K562 (cell line): ENCODE measurements around the gene GALNT13. TPM values are rescaled to one million over a fixed set of nuclear protein-coding genes. Genes with fewer than 3 reads are reported as not detected.

Experiments
- ATAC-seq: fragments of 200-7000 bp; cut with Tn5 transposase; 3 replicates; pipeline ENCODE4 v1.9.1; 2020; ENCODE audit warnings: moderate library complexity
- BruUV-seq: library from RNA; stranded (reverse); fragments of 400-500 nt; replicated peaks from 2 replicates; lab custom pipeline; 2021; lab: Mats Ljungman, UMichigan
- CTCF ChIA-PET: fragments of 300-600 bp; formaldehyde crosslinking; extraction: SDS; loops from one replicate; lab custom pipeline; 2021; ENCODE audit warnings: low intra/inter-chr PET ratio; lab: Yijun Ruan, JAX
- POLR2A ChIA-PET: fragments of 300-600, 350-650 bp; sonication (Branson Sonifier 250); formaldehyde crosslinking; extraction: SDS; loops from one replicate; lab custom pipeline; 2021; ENCODE audit warnings: antibody characterized with exemption, inconsistent platforms; lab: Yijun Ruan, JAX
- DNase-seq, 4 experiments: peaks; one replicate each; pipeline versions ENCODE4 v3.0.0 to v3.0.0-alpha.2; 2011 to 2018; ENCODE audit warnings: low spot score in 3 of 4, mixed read lengths in 3 of 4; ENCODE audit errors: extremely low read depth in 1 of 4
- FAIRE-seq: peaks from 2 replicates; lab custom pipeline; 2011; peaks lifted over from hg19 to GRCh38; lab: Jason Lieb, UNC
- H2AFZ ChIP-seq: 2 replicates; pipeline ENCODE4 v1.6.0; 2011; ENCODE audit warnings: low read depth, low read length, control low read depth, inconsistent platforms
- H3K27ac ChIP-seq: fragments of 200-600 bp; 3 replicates; pipeline ENCODE4 v1.8.0; 2011; ENCODE audit warnings: low read depth, mild to moderate bottlenecking, control low read depth, inconsistent platforms, low read length, moderate library complexity, mixed read lengths; ENCODE audit errors: extremely low read depth
- H3K27me3 ChIP-seq, 2 experiments: fragments of 300-600 bp in 1 of 2; 2 replicates in 1 of 2; 3 replicates in 1 of 2; pipeline versions ENCODE4 v1.6.0 to v1.8.0; 2011; ENCODE audit warnings: inconsistent platforms in 2 of 2, low read length in 2 of 2, mild to moderate bottlenecking in 1 of 2, mixed read lengths in 1 of 2, moderate library complexity in 1 of 2; ENCODE audit not compliant: control insufficient read depth in 2 of 2, insufficient read depth in 2 of 2
- H3K36me3 ChIP-seq: fragments of 300-600 bp; 3 replicates; pipeline ENCODE4 v1.8.0; 2011; ENCODE audit warnings: mild to moderate bottlenecking, low read length, inconsistent platforms; ENCODE audit not compliant: control insufficient read depth, insufficient read depth
- H3K4me1 ChIP-seq, 2 experiments: fragments of 200-600 bp in 1 of 2; replicated peaks in 1 of 2; 2 replicates in 1 of 2; 3 replicates in 1 of 2; pipeline versions ENCODE4 v1.5.1 to v1.8.0; 2011; ENCODE audit warnings: inconsistent platforms in 2 of 2, low read length in 2 of 2, mild to moderate bottlenecking in 1 of 2, mixed read lengths in 1 of 2, moderate library complexity in 1 of 2; ENCODE audit not compliant: control insufficient read depth in 2 of 2, insufficient read depth in 2 of 2
- H3K4me2 ChIP-seq: 2 replicates; pipeline ENCODE4 v1.6.1; 2011; ENCODE audit warnings: low read length, control low read depth, inconsistent platforms, mixed read lengths; ENCODE audit not compliant: insufficient read depth
- H3K4me3 ChIP-seq: fragments of 200-600 bp; sonication (generic), shearing (Covaris generic); 2 replicates; pipeline ENCODE4 v1.5.1; 2016; ENCODE audit warnings: control low read depth, inconsistent platforms
- H3K79me2 ChIP-seq: fragments of 200-600 bp; 3 replicates; pipeline ENCODE4 v1.8.0; 2011; ENCODE audit warnings: low read length, inconsistent platforms; ENCODE audit not compliant: control insufficient read depth, insufficient read depth
- H3K9ac ChIP-seq, 2 experiments: 2 replicates each; pipeline versions ENCODE4 v1.6.0 to v1.6.1; 2011; ENCODE audit warnings: low read depth in 2 of 2, low read length in 2 of 2, control low read depth in 1 of 2, inconsistent platforms in 1 of 2, mild to moderate bottlenecking in 1 of 2, mixed read lengths in 1 of 2; ENCODE audit not compliant: insufficient read depth in 1 of 2
- H3K9me1 ChIP-seq: one replicate; pipeline ENCODE4 v1.6.0; 2011; ENCODE audit warnings: inconsistent platforms, mild to moderate bottlenecking, low read length, moderate library complexity; ENCODE audit not compliant: control insufficient read depth, insufficient read depth
- H3K9me3 ChIP-seq: replicated peaks from 2 replicates; pipeline ENCODE4 v1.5.1; 2011; ENCODE audit warnings: low read depth, low read length, inconsistent platforms; ENCODE audit not compliant: control insufficient read depth, insufficient read depth
- H4K20me1 ChIP-seq: replicated peaks from 2 replicates; pipeline ENCODE4 v1.6.1; 2011; ENCODE audit warnings: low read length, inconsistent platforms, mixed read lengths; ENCODE audit not compliant: control insufficient read depth, insufficient read depth
- CSDE1 ChIP-seq, 2 experiments: fragments of 450-650 bp; IDR thresholded peaks; 2 replicates each; pipeline ENCODE4 v1.6.1; 2016; ENCODE audit warnings: mild to moderate bottlenecking in 1 of 2
- HIVEP1 ChIP-seq: fragments of 250-450 bp; sonication (Bioruptor Pico); IDR thresholded peaks from 2 replicates; pipeline ENCODE4 v1.4.0; 2020; ENCODE audit warnings: mild to moderate bottlenecking
- NFRKB ChIP-seq: fragments of 450-650 bp; IDR thresholded peaks from 2 replicates; pipeline ENCODE4 v1.6.1; 2016; ENCODE audit warnings: low read depth
- NR2C1 ChIP-seq, 2 experiments: fragments of 450-650 bp; IDR thresholded peaks; 2 replicates each; pipeline ENCODE4 v1.6.1; 2017; ENCODE audit warnings: mild to moderate bottlenecking in 2 of 2, antibody characterized with exemption in 1 of 2, inconsistent platforms in 1 of 2, missing compliant biosample characterization in 1 of 2, missing genetic modification characterization in 1 of 2
- TAF9B ChIP-seq: fragments of 450-650 bp; IDR thresholded peaks from 2 replicates; pipeline ENCODE4 v1.6.1; 2018; ENCODE audit warnings: mild to moderate bottlenecking; ENCODE audit not compliant: partially characterized antibody
- TBP ChIP-seq: optimal IDR thresholded peaks from 2 replicates; pipeline ENCODE3; 2011; ENCODE audit warnings: low read depth, low read length, improper control_type of control experiment
- ZNF324 ChIP-seq: fragments of 250-450 bp; sonication (Bioruptor Pico); IDR thresholded peaks from 2 replicates; pipeline ENCODE4 v1.4.0; 2020; ENCODE audit warnings: mild to moderate bottlenecking
- ZNF436 ChIP-seq: fragments of 250-450, 450-650 bp; sonication (Bioruptor Pico); formaldehyde crosslinking; IDR thresholded peaks from 2 replicates; pipeline ENCODE4 v1.7.0; 2020; ENCODE audit warnings: mild to moderate bottlenecking
- ZNF780A ChIP-seq: fragments of 250-450 bp; sonication (Bioruptor Pico); IDR thresholded peaks from 2 replicates; pipeline ENCODE4 v1.5.0; 2021; ENCODE audit warnings: mild to moderate bottlenecking
- WGBS: fragments of 100-300 bp; shearing (Covaris generic); methylation state at CpG from one replicate; pipeline ENCODE4 v1.1.6; 2016; ENCODE audit warnings: low coverage, mixed read lengths; ENCODE audit not compliant: insufficient coverage; ENCODE audit errors: missing lambda C conversion rate; 5-methylcytosine and 5-hydroxymethylcytosine counted together
- in situ Hi-C: fragments of 300-500 bp; cut with MboI; formaldehyde crosslinking; loops from 4 replicates; pipeline ENCODE4 v1.15.0; 2018; ENCODE audit warnings: inconsistent platforms, mixed read lengths
- intact Hi-C: fragments of 100-400 bp; cut with micrococcal nuclease; formaldehyde crosslinking; loops from 2 replicates; pipeline ENCODE4 v1.14.2; 2022
- polyA plus RNA-seq, 8 experiments: library from polyadenylated mRNA; depleted of rRNA in 4 of 8; stranded (reverse) in 5 of 8; unstranded in 3 of 8; fragments of >200 nt; fragmentation: Nextera tagmentation in 2 of 8; fragmentation: Illumina TruSeq in 1 of 8; extraction: Ambion mirVana in 2 of 8; extraction: Trizol in 1 of 8; gene quantifications; 2 replicates each; pipeline versions ENCODE4 v1.2.1 to v1.2.3, GENCODE V29; 2011 to 2014; ENCODE audit warnings: inconsistent platforms in 1 of 8, missing spikeins in 1 of 8
- total RNA-seq, 7 experiments: library from RNA; depleted of rRNA in 6 of 7; stranded (reverse); fragments of >200 nt in 6 of 7; fragmentation: Illumina TruSeq in 2 of 7; extraction: Trizol in 2 of 7; gene quantifications; 2 replicates each; pipeline versions ENCODE4 v1.2.1 to v1.2.3, GENCODE V29; 2011 to 2021; ENCODE audit warnings: low replicate concordance in 1 of 7
- TF ChIP-seq, protein P1 (sequence below): fragments of 450-650 bp; IDR thresholded peaks from 2 replicates; pipeline ENCODE4 v1.6.1; 2016; ENCODE audit warnings: mild to moderate bottlenecking, moderate library complexity

The GALNT13 gene
- total and polyA plus RNA-seq, 9 of the 15 experiments (the other 6 are each of a cell fraction or from before 2014, with no cell fraction given), result not detected

DNA sequence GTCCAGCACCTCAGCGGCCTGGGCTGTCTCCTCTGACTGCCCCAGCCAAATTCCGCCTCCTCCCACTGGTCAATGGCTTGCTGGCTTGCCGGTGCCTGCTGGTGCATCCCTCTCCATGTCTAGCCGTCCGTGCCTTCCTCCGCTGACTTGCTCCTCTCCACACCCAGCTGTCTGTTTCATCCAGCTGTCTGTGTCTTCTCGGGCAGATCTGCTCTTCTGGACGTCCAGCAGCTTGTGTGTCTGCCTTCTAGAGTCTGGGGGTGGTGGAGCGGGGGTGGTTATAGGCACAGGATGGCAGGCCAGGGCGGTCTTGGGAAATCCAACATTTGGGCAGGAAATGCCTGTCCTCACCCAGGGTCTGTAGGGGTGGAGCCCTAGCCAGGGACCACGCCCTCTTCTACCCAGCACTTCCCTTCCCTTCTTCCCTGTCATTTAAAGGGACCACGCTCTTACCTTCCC lies 369.2 kb downstream of the GALNT13 start:
- FAIRE-seq (no peak), DNase-seq (no peak), ATAC-seq (no peak)
- H3K36me3 ChIP-seq, result no peaks in the 10 kb centered on the region
- H3K9me3 ChIP-seq, result no peaks in the 10 kb centered on the region
- H4K20me1 ChIP-seq, result no peaks in the 10 kb centered on the region
- CTCF ChIA-PET, result no interaction called here
- H3K79me2 ChIP-seq, result no peaks in the 10 kb centered on the region
- POLR2A ChIA-PET, result no interaction called here
- intact Hi-C loops (no loop called here), in situ Hi-C loops (no loop called here)
- 2% methylated on average over 11 of the region's 12 CpGs for WGBS
- no TSS peak for BruUV-seq
- no peaks in the 10 kb centered on the region for H3K27me3 ChIP-seq
- no peak overlapping the region for H3K9ac ChIP-seq
- H2AFZ ChIP-seq, result no peak overlapping the region
- no peaks in the 10 kb centered on the region for H3K9me1 ChIP-seq
- no peaks in the 10 kb centered on the region for H3K4me1 ChIP-seq
- H3K27ac ChIP-seq, result no peak overlapping the region
- H3K4me3 ChIP-seq, result no peak overlapping the region
- H3K4me2 ChIP-seq, result no peak overlapping the region
- no peak for TF ChIP-seq CSDE1 (IDR thresholded peaks at IDR 0.05)
- no peak for TF ChIP-seq HIVEP1 (CRISPR knock-in tag)
- TF ChIP-seq TBP, result no peak
- TF ChIP-seq TAF9B, result no peak
- TF ChIP-seq, protein P1, sequence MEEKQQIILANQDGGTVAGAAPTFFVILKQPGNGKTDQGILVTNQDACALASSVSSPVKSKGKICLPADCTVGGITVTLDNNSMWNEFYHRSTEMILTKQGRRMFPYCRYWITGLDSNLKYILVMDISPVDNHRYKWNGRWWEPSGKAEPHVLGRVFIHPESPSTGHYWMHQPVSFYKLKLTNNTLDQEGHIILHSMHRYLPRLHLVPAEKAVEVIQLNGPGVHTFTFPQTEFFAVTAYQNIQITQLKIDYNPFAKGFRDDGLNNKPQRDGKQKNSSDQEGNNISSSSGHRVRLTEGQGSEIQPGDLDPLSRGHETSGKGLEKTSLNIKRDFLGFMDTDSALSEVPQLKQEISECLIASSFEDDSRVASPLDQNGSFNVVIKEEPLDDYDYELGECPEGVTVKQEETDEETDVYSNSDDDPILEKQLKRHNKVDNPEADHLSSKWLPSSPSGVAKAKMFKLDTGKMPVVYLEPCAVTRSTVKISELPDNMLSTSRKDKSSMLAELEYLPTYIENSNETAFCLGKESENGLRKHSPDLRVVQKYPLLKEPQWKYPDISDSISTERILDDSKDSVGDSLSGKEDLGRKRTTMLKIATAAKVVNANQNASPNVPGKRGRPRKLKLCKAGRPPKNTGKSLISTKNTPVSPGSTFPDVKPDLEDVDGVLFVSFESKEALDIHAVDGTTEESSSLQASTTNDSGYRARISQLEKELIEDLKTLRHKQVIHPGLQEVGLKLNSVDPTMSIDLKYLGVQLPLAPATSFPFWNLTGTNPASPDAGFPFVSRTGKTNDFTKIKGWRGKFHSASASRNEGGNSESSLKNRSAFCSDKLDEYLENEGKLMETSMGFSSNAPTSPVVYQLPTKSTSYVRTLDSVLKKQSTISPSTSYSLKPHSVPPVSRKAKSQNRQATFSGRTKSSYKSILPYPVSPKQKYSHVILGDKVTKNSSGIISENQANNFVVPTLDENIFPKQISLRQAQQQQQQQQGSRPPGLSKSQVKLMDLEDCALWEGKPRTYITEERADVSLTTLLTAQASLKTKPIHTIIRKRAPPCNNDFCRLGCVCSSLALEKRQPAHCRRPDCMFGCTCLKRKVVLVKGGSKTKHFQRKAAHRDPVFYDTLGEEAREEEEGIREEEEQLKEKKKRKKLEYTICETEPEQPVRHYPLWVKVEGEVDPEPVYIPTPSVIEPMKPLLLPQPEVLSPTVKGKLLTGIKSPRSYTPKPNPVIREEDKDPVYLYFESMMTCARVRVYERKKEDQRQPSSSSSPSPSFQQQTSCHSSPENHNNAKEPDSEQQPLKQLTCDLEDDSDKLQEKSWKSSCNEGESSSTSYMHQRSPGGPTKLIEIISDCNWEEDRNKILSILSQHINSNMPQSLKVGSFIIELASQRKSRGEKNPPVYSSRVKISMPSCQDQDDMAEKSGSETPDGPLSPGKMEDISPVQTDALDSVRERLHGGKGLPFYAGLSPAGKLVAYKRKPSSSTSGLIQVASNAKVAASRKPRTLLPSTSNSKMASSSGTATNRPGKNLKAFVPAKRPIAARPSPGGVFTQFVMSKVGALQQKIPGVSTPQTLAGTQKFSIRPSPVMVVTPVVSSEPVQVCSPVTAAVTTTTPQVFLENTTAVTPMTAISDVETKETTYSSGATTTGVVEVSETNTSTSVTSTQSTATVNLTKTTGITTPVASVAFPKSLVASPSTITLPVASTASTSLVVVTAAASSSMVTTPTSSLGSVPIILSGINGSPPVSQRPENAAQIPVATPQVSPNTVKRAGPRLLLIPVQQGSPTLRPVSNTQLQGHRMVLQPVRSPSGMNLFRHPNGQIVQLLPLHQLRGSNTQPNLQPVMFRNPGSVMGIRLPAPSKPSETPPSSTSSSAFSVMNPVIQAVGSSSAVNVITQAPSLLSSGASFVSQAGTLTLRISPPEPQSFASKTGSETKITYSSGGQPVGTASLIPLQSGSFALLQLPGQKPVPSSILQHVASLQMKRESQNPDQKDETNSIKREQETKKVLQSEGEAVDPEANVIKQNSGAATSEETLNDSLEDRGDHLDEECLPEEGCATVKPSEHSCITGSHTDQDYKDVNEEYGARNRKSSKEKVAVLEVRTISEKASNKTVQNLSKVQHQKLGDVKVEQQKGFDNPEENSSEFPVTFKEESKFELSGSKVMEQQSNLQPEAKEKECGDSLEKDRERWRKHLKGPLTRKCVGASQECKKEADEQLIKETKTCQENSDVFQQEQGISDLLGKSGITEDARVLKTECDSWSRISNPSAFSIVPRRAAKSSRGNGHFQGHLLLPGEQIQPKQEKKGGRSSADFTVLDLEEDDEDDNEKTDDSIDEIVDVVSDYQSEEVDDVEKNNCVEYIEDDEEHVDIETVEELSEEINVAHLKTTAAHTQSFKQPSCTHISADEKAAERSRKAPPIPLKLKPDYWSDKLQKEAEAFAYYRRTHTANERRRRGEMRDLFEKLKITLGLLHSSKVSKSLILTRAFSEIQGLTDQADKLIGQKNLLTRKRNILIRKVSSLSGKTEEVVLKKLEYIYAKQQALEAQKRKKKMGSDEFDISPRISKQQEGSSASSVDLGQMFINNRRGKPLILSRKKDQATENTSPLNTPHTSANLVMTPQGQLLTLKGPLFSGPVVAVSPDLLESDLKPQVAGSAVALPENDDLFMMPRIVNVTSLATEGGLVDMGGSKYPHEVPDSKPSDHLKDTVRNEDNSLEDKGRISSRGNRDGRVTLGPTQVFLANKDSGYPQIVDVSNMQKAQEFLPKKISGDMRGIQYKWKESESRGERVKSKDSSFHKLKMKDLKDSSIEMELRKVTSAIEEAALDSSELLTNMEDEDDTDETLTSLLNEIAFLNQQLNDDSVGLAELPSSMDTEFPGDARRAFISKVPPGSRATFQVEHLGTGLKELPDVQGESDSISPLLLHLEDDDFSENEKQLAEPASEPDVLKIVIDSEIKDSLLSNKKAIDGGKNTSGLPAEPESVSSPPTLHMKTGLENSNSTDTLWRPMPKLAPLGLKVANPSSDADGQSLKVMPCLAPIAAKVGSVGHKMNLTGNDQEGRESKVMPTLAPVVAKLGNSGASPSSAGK, result no peak
- no peak for TF ChIP-seq ZNF324 (CRISPR knock-in tag)
- no peak for TF ChIP-seq ZNF780A (CRISPR knock-in tag)
- TF ChIP-seq NR2C1 (IDR thresholded peaks at IDR 0.05), result no peak
- no peak for TF ChIP-seq NR2C1 (tag; IDR thresholded peaks at IDR 0.05)
- TF ChIP-seq ZNF436 (CRISPR knock-in tag), result no peak
- no peak for TF ChIP-seq NFRKB
